ENCODE results near the gene ZNF579.

Gene ZNF579

DNA sequence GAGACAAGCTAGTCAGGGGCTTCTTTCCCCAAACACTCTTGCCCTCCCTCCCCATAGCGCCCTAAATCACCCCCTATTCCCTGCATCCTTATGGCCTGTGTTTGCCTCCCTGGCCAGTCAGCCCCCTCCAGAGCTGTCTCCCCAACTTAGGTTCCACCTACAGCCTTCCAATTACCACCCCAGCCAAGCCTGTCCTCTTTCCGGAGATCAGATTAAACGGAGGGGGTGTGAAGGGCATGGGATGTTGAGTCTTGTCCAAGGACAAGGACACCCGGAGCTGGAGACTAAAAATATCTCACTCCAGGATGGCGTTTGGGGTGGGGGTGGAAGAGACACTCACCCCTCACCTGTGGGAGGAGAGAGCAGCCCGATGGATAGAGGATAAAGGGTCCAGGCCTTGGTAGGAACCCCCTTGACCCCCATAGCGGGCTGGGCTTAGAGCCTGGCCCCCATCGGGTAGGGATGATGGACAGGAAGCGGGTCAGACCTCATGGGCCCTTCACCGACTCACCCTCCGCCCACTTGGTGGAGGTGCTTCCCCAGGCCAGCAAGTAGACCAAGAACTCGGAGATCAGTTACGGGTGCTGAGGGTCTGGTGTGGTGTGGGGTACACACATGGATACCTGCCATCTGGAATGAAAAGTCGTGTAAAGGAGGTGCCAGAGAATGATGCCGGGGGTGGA, 30.8 kb upstream of the ZNF579 start:
- DNase-seq = no peak

DNA sequence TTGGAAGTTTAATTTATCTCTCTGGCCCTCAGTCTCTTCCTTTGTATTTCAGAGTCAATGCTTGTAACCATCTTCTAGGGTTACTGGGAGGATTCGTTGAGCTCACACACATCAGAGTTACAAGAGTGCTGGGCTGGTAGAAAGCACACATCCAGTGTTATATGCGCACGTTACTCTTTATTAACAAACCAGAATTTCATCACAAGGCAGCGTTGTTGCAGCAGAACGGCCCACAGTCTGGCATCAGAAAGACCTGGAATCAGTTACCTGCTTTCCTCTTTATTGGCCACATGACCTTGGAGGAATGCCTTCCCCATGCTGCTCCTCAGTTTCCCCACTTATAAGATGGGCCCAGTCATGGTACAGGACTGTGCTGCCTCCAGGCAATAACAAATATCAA, 28.7 kb upstream of the ZNF579 start:
- no peak for DNase-seq

GRCh38 chr19:55606817-55607216, 26.2 kb upstream of the ZNF579 start:
- DNase-seq = no peak

GRCh38 chr19:55606471-55606787, 25.8 kb upstream of the ZNF579 start:
- no peak for DNase-seq

- DNase-seq = peak; percentile 78
These were observed 25.2 kb upstream of the ZNF579 start, which contains the start of gene ZNF865 for GRCh38 chr19:55605637-55606470. ZNF865 (plus strand) TSS chr19:55605647; CDS start chr19:55613619, 7,972 bp downstream.

DNA sequence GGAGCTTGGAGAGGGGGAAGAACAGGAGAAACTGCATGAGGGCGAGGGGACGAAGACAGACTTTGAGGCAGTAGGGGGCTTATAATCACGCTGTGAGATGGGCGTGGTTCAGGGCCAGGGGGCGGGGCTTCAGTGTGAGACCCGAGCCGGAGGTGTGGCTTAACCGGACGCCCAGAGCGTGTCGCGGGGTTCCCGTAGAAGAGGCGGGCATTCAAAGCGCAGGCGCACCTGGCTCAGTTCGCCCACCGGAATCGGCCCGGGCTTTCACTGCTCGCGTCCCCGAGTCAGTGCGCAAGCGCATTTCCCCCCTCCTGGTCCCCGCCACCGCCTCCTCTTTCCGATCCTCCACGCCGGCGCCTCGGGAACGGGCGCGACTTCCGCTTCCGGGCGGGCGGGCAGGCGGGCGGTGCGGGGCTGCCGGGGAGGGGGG, 24.6 kb upstream of the ZNF579 start:
- peak; percentile 96 for DNase-seq

DNA sequence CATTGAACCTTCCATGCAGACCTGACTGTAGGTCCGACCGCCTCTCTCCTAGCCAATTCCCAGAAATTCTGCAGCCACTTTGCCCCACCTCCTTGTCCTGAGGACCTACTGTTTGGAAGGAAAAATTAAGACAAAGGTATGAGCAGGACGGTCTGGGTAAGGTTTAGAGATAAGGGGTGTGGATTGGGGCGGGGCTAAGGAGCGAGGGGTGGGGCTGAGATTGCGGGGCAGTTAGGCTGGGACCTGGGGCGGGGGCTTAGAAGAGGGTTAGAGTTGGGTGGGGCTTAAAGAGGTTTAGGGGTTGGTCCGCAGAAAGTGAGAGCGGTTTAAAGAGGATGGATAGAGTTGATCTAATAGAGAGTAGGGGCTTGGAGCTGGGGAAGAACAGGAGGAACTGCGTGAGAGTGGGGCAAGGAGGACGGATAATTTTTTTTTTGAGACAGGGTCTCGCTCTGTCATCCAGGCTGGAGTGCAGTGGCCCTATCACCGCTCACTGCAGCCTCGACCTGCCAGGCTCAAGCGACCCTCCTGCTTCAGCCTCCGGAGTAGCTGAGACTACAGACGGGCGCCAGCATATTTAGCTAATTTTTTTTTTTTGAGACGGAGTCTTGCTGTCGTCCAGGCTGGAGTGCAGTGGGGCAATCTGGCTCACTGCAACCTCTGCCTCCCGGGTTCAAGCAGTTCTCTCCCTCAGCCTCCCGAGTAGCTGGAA, 23.1 kb upstream of the ZNF579 start:
- no peak for DNase-seq

DNA sequence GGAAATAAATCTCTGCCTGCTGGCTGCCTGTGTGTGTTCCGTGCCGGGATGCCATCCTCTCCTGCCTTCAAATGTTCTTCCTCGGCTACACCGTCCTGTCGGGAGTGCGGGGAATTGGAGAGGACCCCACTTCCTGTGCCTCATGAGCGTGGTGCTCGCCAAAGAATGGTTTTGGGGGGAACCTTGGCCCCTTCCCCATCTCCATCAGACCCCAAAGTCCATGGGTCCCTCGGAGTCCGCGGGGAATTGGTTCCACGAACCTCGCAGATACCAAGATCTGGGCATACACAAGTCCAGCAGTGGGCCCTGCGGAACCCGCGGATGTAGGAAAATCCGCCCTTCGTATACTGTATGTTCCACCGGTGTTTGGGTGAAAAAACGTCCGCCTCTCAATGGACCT, 22.5 kb upstream of the ZNF579 start:
- no peak for DNase-seq

GRCh38 chr19:55602104-55603001, 21.7 kb upstream of the ZNF579 start:
- DNase-seq = no peak

DNA sequence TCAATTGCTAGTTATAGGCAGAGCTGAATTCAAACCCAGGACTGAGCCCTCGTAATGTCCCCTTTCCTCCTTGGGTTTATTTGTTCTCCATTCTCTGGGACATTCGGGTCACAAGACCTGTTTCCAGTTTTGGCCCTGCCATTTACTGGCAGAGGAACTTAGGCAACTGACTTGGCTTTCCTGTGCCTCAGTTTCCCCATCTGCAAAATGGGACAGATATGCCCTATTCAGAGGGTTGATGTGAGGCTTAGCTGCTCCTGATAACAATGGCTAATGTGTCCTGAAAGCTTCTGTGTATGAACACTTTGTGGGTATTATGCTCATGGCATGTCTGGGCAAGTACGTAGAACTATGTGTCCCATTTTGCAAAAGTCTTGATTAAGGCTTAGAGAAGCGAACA, 20.4 kb upstream of the ZNF579 start:
- no peak for DNase-seq

DNA sequence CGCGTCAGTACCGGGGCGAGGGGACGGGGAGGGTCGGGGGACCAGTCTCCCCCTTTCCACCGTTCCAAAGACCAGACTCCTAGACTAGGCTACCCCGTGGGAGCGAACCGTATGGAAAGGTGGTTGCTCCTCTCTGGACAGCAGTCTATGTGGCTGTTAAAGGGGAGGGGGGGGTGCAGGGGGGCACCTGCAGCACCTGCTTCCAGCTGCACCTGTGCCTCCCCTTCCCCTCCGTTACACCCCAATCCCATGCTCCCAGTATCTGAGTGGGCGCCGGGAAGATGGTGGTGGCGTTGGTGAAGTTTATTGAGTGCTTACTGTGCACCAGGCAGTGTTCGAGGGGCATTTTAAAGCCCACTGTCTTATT, 20.0 kb upstream of the ZNF579 start:
- DNase-seq = no peak

GRCh38 chr19:55599842-55600661, 19.4 kb upstream of the ZNF579 start, which contains the start of gene ZNF524:
ZNF524 (plus strand) TSS chr19:55600288; CDS start chr19:55602113, 1,825 bp downstream.
- DNase-seq = peak; percentile 100

DNA sequence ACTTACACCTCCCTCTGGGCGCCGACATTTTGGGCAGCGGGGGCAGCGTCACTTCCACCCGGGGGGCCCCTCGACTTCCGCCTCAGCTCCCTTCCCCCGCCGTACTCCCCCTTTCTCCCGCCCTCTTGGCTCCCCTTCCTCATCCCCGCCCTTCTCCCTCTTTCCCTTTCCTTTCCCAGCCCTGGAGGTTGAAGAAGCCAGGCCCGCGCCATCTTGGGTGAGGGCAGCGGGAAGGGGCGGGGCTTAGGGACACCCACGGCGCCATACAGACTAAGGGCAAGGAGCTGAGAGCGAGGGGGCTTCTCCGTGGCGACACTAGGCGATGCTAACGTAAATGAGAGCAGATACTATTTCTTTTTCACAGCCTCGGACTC, 18.8 kb upstream of the ZNF579 start, which contains the start of gene FIZ1:
FIZ1 (minus strand) TSS at position 50 of the 374 bp plus-strand sequence. CDS start 1,652 bp downstream, outside the sequence.
- peak; percentile 100 for DNase-seq

GRCh38 chr19:55598719-55599467, 18.2 kb upstream of the ZNF579 start:
- peak; percentile 99 for DNase-seq

- no peak for DNase-seq
These were observed 17.4 kb upstream of the ZNF579 start for GRCh38 chr19:55598034-55598433.

DNA sequence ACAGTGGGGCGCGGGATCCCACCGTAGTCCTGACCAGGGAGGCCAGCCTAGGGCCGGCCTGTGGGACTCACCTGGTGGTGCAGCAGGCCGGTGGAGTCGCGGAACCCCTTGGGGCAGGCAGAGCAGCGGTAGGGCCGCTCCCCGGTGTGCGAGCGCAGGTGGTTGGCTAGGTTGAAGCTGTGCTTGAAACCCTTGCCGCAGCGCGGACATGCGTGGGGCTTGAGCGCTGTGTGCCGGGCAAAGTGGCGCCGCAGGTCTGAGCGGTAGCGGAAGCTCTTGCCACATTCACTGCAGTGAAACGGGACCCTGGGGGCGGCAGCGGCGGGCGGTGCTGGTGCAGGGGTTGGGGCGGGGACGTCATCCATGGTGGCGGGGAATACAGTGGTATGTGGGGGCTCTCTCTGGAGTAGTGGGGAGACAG, 16.9 kb upstream of the ZNF579 start:
- DNase-seq = no peak

DNA sequence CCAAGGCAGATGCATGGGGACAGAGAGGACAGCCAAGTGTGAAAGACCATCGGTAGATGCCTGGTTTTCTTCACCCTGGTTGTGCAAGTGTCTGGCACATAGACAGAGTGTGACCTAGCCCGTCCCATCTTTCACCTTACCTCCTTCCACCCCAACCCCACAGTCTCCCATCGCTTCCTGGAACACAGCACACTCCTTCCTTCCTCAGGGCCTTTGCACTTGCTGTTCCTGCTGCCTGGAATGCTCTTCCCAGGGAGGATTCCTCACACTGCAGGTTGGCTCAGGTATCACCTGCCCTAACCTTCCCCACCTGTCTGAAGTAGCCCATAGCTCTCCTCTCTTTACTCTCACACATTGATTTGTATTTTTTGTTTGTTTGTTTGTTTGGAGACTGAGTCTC, 15.7 kb upstream of the ZNF579 start:
- DNase-seq = no peak

- no peak for DNase-seq
These were observed 14.4 kb upstream of the ZNF579 start for GRCh38 chr19:55594996-55595545.

DNA sequence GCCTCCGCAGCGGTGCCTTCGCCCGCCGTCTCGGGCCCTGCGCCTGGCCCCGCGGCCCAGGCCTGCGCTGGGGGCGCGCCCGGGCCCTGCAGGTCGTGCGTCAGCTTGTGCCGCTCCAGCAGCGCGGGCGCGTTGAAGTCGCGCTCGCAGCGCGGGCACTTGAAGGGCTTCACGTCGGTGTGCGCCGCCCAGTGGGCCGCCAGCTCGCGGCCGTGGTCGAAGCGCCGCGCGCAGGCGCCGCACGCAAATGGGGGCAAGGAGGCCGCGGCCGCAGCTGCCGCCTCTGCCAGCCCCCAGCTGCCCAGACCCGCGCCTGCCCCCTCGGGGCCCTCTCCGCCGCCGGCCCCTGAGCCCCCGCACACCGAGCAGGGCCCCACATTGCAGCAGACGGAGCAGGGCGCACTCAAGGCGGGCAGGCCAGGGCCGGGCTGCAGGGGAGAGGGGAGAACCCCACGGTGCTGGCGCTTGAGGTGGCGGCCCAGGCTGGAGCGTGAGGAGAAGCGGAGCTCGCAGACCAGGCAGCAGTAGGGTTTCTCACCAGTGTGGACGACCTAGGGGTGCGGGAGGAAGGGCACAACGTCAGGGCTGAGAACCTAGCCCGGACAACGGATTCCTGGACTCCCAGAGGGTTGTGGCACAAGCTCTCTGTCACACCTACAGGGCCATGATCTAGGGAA, 12.6 kb upstream of the ZNF579 start:
- no peak for DNase-seq
